Heart left ventricle (tissue), 13 donors: Measurements from ENCODE around the gene TSC1.

ENCODE experiments used
- POLR2A ChIP-seq, 2 donors: fragments of 450-650 bp; IDR thresholded peaks; one replicate each; pipeline ENCODE4 v1.6.1; 2017; ENCODE audit warnings: antibody characterized with exemption in 2 of 2, mild to moderate bottlenecking in 2 of 2, moderate library complexity in 2 of 2
- TF ChIP-seq, protein P1 (sequence below), 12 donors: fragments of 200-600 bp; sonication (generic) in 4 of 12; IDR thresholded peaks; one replicate each; pipeline versions ENCODE4 v1.5.0 to v1.8.0; 2018 to 2022; ENCODE audit warnings: antibody characterized with exemption in 12 of 12, mild to moderate bottlenecking in 5 of 12
- donor health status: ischemic (EF 13 %, LVEDD 7.1; RV severe dilation, severe dysfunction).
- donor health status: DM: no; HTN: yes; CAD: no.
- donor health status: DM: no; HTN: no; CAD: no.
- donor health status: ischemic (EF 25% LVEDD 6.9; RV normal size, moderate dysfunction).
- donor health status: ischemic (EF 25% LVEDD 5.7; RV mildly dilated, moderate dysfunction).
- donor health status: ischemic (EF 35%, LVEDD 5.7; RV mildly dilated, moderate dysfunction).
- donor health status: nonischemic (EF 11% LVEDD 7.7; RV severe dilation, severe dysfunction).
- donor health status: DM: yes; HTN: yes; CAD: no.
- donor health status: PGD.
- donor health status: ischemic (EF 29% LVEDD 5.4; RV normal size, mild dysfunction).
- donor health status: nonischemic (EF 23%, LVEDD 6.1; RV moderate dilation, normal function).

DNA sequence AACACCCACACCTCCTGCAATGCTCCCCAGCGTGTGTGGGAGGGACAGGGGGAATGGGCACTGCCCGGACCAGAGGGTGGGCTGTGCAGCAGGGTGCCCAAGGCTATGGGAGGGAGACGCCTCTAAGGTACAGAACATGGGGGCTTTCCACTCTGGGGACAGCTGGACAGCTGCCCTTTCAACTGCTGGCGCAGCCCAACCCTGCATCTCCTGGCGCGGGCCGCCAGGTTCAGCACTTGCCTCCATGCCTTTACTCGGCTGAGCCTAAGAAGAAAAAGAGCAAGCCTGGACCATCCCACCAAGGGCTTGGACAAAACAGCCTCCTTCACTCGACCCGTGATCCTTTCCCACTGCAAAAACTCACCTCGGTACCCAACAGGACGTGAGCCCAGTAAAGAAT lies 81.3 kb downstream of the TSC1 start:
- TF ChIP-seq, protein P1, sequence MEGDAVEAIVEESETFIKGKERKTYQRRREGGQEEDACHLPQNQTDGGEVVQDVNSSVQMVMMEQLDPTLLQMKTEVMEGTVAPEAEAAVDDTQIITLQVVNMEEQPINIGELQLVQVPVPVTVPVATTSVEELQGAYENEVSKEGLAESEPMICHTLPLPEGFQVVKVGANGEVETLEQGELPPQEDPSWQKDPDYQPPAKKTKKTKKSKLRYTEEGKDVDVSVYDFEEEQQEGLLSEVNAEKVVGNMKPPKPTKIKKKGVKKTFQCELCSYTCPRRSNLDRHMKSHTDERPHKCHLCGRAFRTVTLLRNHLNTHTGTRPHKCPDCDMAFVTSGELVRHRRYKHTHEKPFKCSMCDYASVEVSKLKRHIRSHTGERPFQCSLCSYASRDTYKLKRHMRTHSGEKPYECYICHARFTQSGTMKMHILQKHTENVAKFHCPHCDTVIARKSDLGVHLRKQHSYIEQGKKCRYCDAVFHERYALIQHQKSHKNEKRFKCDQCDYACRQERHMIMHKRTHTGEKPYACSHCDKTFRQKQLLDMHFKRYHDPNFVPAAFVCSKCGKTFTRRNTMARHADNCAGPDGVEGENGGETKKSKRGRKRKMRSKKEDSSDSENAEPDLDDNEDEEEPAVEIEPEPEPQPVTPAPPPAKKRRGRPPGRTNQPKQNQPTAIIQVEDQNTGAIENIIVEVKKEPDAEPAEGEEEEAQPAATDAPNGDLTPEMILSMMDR (IDR thresholded peaks at IDR 0.05) = no peak
- no peak for TF ChIP-seq POLR2A (IDR thresholded peaks at IDR 0.05)
